HG03460 (cell line): ENCODE results near the gene PIP5K1C.
"Not testable (repeated sequence)": the region's sequence is repeated elsewhere in the genome, so short reads cannot be mapped to it uniquely, and the experiment has no call there.

Experiments
- ATAC-seq: cut with Tn5 transposase; IDR thresholded peaks from one replicate; pipeline ENCODE4 v1.9.1; 2021; ENCODE audit not compliant: unreplicated experiment

The PIP5K1C gene

GRCh38 chr19:3674784-3675543, 25.3 kb downstream of the PIP5K1C start:
- no peak for ATAC-seq

- ATAC-seq = no peak
Observed at GRCh38 chr19:3673506-3674439, 26.5 kb downstream of the PIP5K1C start.

DNA sequence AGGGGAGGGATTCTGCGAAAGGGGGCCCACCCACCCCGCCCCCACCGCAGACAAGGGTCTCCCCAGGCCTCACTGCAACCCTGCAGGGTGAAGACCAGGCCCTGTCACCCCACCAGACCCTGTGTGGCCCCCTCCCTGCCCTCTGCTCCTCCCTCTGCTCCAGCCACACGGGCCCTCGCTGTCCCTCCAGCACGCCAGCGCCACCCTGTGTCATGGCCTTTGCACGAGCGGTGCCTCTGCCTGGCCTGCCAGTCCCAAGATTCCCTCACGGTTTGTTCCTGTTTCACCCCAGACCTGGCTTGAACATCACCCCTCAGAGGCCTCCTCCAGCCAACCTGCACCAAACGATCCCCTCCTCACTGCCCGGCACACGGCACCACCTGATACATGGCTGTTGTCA, 27.3 kb downstream of the PIP5K1C start:
- ATAC-seq = no peak

DNA sequence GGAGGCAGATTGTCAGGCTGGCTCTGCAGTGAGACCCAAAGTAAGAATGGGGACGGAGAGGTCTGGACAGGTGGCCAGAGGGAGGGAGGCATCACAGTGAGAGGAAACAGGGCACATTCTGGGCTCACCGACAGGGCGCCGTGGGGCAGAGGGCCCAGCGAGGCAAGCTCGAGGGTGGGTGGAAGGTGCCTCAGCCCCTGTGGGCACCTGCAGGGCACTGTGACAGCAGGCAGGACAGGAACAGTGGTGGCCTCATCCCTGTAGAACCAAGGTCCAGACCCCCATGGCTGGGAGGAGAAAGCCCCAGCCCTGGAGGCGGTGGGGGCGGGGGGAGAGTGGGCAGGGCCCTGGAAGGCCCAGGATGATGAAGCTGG, 27.7 kb downstream of the PIP5K1C start:
- ATAC-seq = no peak

DNA sequence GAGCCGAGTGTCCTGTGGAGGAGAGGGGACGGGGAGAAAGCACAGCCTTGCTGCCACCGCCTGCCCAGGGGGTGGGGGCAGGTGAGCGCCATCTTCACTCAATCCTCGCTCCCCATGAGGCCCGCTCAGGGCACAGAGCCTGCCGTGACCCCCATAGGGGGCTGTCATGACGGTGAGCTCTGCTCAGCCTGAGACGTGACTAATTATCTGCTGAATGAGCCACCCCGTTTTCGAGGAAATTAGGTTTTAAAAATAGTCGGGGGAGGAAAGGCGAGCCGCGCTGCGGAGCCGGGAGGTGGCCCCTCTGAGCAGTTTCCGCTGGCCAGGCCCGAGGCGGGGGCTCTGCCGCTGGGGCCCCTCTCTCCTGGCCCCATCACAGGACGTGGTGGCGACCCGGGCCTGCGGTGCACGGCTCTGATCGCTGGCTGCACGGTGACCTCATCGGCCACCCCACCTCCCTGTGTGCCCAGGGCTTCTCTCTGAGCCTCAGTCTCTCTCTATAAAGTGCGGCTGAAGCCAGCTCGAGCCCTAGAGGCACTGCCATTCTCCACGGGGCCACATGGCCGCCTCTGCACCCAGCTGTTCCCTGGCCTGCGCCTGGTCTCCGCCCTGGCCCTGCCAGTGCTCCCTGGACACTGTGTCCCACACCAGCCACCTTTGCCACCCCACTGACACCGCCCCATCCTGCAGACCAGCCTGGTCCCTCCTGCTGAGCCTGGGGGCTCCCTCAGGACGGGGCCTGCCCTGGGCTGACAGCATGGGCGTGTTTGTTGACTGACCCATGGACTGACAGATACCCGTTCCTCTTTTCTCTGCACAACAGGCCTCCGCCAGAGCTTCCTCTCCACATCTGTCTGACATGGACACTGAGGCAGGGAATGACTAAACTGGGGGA, 28.3 kb downstream of the PIP5K1C start:
- ATAC-seq = no peak

GRCh38 chr19:3670796-3671679, 29.2 kb downstream of the PIP5K1C start:
- no peak for ATAC-seq

GRCh38 chr19:3669947-3670795, 30.1 kb downstream of the PIP5K1C start:
- ATAC-seq = no peak

GRCh38 chr19:3669082-3669946, 31.0 kb downstream of the PIP5K1C start:
- no peak for ATAC-seq

GRCh38 chr19:3668331-3669081, 31.8 kb downstream of the PIP5K1C start:
- ATAC-seq = no peak

GRCh38 chr19:3667766-3668165, 32.5 kb downstream of the PIP5K1C start:
- ATAC-seq = no peak

GRCh38 chr19:3667037-3667638, 33.1 kb downstream of the PIP5K1C start:
- no peak for ATAC-seq

- ATAC-seq = not testable (repeated sequence)
Observed at GRCh38 chr19:3666545-3666856, 33.8 kb downstream of the PIP5K1C start.

DNA sequence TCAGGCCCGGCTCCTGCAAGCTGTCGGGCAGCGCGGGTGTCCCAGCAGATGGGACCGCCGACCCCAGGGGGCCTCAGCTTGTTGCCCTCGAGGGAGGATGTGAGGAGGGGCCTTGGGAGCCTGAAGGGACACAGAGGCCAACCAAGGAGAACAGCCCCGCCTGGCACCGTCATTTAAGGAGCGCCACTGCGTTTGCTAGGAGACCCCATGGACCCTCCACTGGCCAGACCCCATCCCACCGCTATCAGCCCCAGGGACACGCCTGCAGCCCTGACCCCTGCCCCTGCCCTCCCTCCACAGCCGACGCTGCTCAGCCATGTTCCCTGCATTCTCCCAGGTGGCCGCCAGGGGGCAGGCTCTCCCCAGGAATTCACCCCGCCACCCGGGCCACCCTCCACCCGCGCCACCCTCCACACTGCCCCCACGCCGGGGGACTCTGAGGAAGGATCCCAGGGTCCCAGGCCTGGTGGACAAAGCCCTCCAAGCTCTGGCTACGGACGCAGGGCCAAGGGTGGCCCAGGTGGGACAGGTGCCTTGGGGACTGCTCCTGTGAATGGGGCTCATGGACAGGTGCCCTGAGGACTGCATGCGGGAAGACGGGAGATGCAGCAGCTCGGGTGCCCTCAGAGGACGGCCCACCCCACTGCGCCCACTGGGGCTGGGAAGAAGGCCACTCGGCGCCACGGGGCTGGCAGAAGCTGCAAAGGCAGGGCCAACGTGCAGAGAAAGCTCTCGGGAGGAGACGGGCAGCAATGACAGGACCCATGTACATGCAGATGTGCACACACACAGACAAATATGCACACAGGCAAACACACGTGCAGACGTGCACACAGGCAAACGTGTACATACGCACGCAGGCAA, 34.4 kb downstream of the PIP5K1C start:
- ATAC-seq = no peak

GRCh38 chr19:3664879-3665642, 35.2 kb downstream of the PIP5K1C start:
- no peak for ATAC-seq

GRCh38 chr19:3663838-3664237, 36.4 kb downstream of the PIP5K1C start:
- ATAC-seq = no peak
